ENCODE measurements around the gene AP5S1. TPM values are rescaled to one million over a fixed set of nuclear protein-coding genes. Genes with fewer than 3 reads are reported as not detected.
"Not testable (repeated sequence)": the region's sequence is repeated elsewhere in the genome, so short reads cannot be mapped to it uniquely, and the experiment has no call there.

The AP5S1 gene
- total RNA-seq, 2 experiments from 2014 or later: 16.6 to 18.2 TPM

DNA sequence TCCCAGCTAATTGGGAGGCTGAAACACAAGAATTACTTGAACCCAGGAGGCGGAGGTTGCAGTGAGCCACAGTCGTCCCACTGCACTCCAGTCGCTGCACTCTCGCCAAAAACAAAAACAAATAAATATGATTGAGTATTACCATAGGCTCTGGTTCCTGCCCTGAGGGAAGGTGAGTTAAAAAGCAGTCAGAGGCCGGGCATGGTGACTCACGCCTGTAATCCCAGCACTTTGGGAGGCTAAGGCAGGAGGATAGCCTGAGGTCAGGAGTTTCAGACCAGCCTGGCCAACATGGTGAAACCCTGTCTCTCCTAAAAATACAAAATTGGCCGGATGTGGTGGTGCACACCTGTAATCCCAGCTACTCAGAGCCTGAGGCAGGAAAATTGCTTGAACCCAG lies 19.9 kb downstream of the AP5S1 start:
- DNase-seq; H3K4me3 Mint-ChIP-seq; H3K9me3 Mint-ChIP-seq; H3K27ac Mint-ChIP-seq; H3K27me3 Mint-ChIP-seq; H3K36me3 Mint-ChIP-seq (ENCODE audit: low read depth); POLR2A ChIA-PET: not testable (repeated sequence)
- peaks cover 23% of the 10 kb centered on the region for H3K4me1 Mint-ChIP-seq
- CTCF ChIA-PET: interaction anchor here (0.9 to 1.1 kb wide), 2 partner anchors 14 to 20 kb away, joined by 3 read pairs; partner anchors contain the start of gene AP5S1

DNA sequence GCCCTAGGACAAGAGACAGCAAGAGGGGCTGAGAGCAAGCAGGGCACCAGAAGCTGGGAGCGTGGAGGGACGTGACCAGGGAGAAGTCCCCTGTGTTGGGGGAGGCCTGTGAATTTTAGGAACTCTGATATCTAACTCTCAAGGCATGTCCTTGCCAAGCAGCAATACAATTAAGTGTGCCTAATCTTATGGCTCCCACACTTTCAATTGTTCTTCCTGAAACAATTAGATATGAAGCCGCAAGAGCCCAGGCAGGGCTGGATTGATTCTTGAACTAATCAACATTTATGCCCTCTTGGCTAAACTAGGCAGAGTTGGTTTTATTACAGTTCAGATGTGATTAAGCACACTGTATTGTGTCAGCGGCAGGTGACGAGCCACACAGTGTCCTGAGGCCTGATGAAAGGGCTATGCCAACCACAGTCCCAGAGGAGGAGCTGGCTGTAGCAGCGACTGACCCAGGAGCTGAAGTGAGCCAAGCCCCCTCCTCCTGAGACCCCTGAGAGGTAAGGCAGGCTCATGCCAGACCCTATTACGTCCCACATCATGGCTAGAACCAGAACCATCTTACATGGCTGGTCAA lies 22.1 kb downstream of the AP5S1 start:
- DNase-seq: no peak
- Mint-ChIP-seq H3K27me3 (no peaks in the 10 kb centered on the region), H3K4me1 (peaks cover 33% of the 10 kb centered on the region), H3K36me3 (ENCODE audit: low read depth) (peaks cover 2% of the 10 kb centered on the region), H3K4me3 (no peak overlapping the region), H3K9me3 (no peaks in the 10 kb centered on the region), H3K27ac (no peak overlapping the region)
- CTCF ChIA-PET: interaction anchor here (0.6 to 0.9 kb wide), 2 partner anchors 10 to 22 kb away, joined by 3 to 4 read pairs; partner anchors contain the start of gene AP5S1
- POLR2A ChIA-PET: no interaction called here

DNA sequence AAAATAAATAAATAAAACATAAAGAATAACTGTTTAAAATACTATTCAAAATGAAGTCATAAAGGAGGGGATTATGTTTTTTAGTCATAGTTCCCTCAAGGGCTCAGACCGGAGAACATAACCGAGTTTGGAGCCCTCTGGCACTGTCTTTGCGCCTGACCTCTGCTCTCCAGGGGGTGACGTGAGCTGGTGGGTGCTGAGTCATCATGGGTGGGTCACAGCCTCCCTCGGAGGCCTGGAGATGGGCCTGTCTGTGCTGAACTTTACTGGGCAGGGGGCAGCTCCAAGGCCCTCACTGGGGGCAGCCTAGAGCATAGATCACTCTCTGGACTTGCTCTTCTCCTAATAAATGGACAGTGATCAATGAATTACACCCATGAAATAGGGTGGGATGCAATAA lies 23.1 kb downstream of the AP5S1 start:
- H3K4me1 Mint-ChIP-seq: peaks cover 41% of the 10 kb centered on the region
- no peaks in the 10 kb centered on the region for H3K27me3 Mint-ChIP-seq
- H3K4me3 Mint-ChIP-seq: no peak overlapping the region
- no peak overlapping the region for H3K27ac Mint-ChIP-seq
- POLR2A ChIA-PET: no interaction called here
- H3K36me3 Mint-ChIP-seq (ENCODE audit: low read depth): peaks cover 5% of the 10 kb centered on the region
- CTCF ChIA-PET: interaction anchor here (0.9 to 1.3 kb wide), 5 partner anchors 9 to 76 kb away, joined by 3 to 6 read pairs (median 3); partner anchors contain the start of genes ADISSP, AP5S1 and CENPB
- no peak for DNase-seq
- H3K9me3 Mint-ChIP-seq: no peaks in the 10 kb centered on the region

DNA sequence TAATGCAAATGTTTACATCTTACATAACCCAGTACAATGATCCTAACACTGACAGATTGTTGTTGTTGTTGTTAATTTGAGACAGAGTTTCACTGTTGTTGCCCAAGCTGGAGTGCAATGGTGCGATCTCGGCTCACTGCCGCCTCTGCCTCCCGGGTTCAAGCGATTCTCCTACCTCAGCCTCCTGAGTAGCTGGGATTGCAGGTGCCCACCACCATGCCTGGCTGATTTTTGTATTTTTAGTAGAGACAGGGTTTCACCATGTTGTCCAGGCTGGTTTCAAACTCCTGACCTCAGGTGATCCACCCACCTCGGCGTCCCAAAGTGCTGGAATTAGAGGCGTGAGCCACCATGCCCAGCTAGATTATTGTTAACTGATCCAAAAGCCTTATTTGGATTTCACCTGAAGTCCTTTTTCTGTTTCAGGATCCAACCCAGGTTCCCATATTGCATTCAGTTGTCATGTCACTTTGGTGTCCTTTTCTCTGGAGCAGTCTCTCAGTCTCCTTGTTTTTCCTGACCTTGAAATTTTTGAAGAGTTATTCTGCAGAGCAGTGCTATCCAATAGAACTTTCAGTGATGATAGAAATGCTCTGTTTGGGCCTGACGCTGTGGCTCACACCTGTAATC lies 23.8 kb downstream of the AP5S1 start:
- H3K4me1 Mint-ChIP-seq: peaks cover 41% of the 10 kb centered on the region
- H3K4me3 Mint-ChIP-seq; H3K9me3 Mint-ChIP-seq; H3K36me3 Mint-ChIP-seq (ENCODE audit: low read depth); DNase-seq; H3K27ac Mint-ChIP-seq; POLR2A ChIA-PET; H3K27me3 Mint-ChIP-seq: not testable (repeated sequence)
- CTCF ChIA-PET: interaction anchor here (1.0 to 1.3 kb wide), 7 partner anchors 10 to 75 kb away, joined by 3 to 6 read pairs (median 4); partner anchors contain the start of genes AP5S1 and CENPB

DNA sequence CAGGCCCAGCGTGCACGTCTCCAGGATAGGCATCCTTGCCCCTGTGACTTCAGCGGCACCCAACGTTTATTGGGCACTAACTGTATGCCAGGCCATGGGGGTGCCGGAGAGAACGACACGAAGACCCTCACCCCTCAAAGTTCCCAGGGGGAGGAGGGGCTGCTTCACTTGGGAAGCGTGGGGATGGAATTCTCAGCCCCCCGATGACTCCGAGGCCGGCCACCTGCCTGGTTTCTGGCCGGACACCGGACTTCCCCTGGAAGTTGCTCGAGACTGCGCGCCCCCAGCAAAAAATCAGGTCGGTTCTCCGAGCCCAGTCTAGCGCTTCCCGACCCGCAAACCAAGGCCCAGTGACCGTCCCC lies 26.0 kb downstream of the AP5S1 start:
- no peak for DNase-seq
- Mint-ChIP-seq H3K36me3 (ENCODE audit: low read depth) (peaks cover 7% of the 10 kb centered on the region), H3K4me1 (peaks cover 32% of the 10 kb centered on the region), H3K27ac (peak overlapping the region; percentile 89), H3K4me3 (peak overlapping the region; percentile 88), H3K27me3 (no peaks in the 10 kb centered on the region), H3K9me3 (no peaks in the 10 kb centered on the region)
- ChIA-PET CTCF (interaction anchor here (1.9 kb wide), 1 partner anchor 59 kb away, joined by 8 read pairs; the partner anchor contains the start of gene CENPB), POLR2A (no interaction called here)

DNA sequence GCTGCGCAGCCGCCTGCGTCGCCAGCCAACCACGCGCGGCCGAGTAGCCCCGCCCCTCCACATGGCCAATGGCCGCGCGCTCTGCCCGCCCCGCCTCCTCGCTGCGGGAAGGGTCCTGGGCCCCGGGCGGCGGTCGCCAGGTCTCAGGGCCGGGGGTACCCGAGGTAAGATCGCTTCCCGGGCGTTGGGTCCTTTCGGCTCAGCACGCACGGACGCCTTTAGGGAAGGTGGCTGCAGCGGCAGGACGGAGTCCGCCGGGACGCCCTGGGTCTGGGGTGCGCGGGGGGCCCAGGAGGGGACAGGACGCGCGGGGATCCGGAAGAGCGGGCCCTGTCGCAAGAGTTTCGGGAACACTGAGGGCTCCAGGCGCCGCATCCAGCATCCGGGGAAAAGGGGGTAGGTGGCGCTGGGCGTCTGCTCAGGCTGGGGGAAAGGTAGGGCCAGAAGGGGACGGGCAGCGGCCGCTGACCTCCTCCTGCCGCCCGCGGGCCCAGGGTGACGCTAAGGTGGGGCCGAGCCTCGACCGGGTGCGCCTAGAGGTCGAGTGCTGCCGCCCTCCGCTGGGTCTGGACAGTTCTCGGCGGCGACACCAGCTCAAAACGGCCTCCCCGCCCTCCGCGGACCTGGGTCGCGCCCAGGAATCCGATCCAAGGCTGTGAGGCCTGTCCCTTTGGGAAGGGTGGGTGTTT lies 26.5 kb downstream of the AP5S1 start, which contains the start of gene MAVS:
Gene MAVS (plus strand): TSS at position 95 of the 689 bp plus-strand sequence. CDS start 7,791 bp downstream, outside the sequence.
- no peaks in the 10 kb centered on the region for H3K9me3 Mint-ChIP-seq
- H3K4me1 Mint-ChIP-seq: peaks cover 32% of the 10 kb centered on the region
- H3K27me3 Mint-ChIP-seq: no peaks in the 10 kb centered on the region
- CTCF ChIA-PET: interaction anchor here (1.9 kb wide), 1 partner anchor 60 kb away, joined by 8 read pairs; the partner anchor contains the start of gene CENPB
- H3K4me3 Mint-ChIP-seq: peak within 1 kb of the TSS; percentile 88
- peaks cover 7% of the 10 kb centered on the region for H3K36me3 Mint-ChIP-seq (ENCODE audit: low read depth)
- POLR2A ChIA-PET: no interaction called here
- peak within 1 kb of the TSS; percentile 89 for H3K27ac Mint-ChIP-seq
- peak; percentile 86 for DNase-seq

DNA sequence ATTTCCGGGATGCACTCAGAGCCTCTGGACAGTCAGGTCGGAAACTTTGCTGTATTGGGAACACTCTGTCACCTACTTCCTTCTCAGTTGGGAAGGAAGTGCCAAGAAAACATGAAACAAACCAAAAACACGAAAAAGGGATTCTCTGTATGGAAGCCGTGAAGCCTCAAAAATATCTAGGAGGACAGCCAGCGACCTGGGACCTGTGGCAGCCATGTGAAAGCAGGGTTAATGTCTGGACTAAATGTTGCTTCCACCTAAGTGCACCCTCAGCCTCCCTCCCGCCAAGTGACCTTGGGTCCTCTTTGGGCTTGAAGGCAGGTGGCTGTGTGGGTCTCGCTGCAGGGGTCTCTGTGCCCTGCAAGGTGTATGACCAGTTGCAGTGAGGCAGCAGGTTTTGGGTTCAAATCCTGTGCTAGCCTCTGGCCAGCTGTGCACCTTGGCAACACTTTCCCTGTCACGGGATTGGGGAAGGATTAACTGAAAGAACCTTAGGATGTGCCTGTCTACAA lies 27.1 kb downstream of the AP5S1 start:
- Mint-ChIP-seq H3K27me3 (no peaks in the 10 kb centered on the region), H3K4me3 (peak overlapping the region; percentile 88), H3K9me3 (no peaks in the 10 kb centered on the region), H3K36me3 (ENCODE audit: low read depth) (peaks cover 7% of the 10 kb centered on the region), H3K27ac (peak overlapping the region; percentile 89), H3K4me1 (peaks cover 32% of the 10 kb centered on the region)
- POLR2A ChIA-PET: no interaction called here
- CTCF ChIA-PET: no interaction called here
- peak; percentile 8 for DNase-seq

DNA sequence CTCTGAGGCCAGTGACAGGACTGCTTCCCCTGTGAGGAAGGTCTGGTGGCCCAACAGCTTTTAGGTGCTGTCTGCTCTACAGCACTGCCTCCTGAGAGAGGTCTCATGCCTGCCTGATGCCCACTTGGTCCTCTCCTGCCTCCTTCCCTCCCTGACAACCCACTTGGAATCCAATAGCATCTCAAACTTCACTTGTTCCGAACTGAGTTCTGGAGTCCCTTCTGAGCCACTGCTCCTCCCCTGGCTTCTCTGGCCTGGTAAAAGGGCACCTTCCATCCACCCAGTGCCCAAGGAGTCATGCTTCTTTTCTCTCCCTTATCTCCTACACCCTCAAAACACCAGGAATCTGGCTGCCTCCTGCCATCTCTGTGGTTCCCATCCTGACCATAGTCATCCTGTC lies 28.2 kb downstream of the AP5S1 start:
- Mint-ChIP-seq H3K27ac (peak overlapping the region; percentile 79), H3K9me3 (no peaks in the 10 kb centered on the region), H3K4me3 (peak overlapping the region; percentile 88), H3K4me1 (peaks cover 32% of the 10 kb centered on the region), H3K36me3 (ENCODE audit: low read depth) (peaks cover 7% of the 10 kb centered on the region), H3K27me3 (no peaks in the 10 kb centered on the region)
- POLR2A ChIA-PET: no interaction called here
- CTCF ChIA-PET: no interaction called here
- no peak for DNase-seq

DNA sequence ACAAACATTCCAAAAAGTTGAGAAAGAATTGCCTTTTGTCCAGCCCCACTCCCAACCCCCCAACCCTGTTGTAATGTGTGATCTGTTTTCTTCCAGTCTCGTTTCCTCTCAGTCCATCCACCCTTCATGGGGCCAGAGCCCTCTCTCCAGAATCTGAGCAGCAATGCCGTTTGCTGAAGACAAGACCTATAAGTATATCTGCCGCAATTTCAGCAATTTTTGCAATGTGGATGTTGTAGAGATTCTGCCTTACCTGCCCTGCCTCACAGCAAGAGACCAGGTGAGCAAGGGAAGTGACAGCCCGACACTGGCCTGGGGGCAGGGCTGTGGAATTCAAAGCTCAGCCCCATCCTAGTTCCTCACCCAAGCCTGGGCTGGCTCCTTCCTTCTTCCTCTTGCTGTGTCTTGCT lies 34.1 kb downstream of the AP5S1 start:
- POLR2A ChIA-PET: interaction anchor here (0.5 kb wide), 1 partner anchor 58 kb away, joined by 3 read pairs; the partner anchor contains the start of gene CDC25B

DNA sequence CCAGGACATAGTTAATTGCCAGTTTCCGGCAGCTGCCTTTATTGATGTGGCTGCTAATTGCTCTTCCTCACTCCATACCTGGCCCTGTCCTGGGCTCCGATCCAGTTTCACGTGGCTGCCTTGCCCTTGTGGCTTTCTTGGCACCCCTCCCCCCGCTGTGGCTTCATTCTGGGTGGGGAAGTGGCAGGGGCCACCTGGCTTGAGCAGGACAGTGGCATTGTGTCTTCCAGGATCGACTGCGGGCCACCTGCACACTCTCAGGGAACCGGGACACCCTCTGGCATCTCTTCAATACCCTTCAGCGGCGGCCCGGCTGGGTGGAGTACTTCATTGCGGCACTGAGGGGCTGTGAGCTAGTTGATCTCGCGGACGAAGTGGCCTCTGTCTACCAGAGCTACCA lies 37.1 kb downstream of the AP5S1 start:
- DNase-seq: no peak
- POLR2A ChIA-PET: no interaction called here
- Mint-ChIP-seq H3K4me1 (peaks cover 9% of the 10 kb centered on the region), H3K27ac (no peak overlapping the region), H3K4me3 (no peak overlapping the region), H3K9me3 (no peaks in the 10 kb centered on the region), H3K27me3 (no peaks in the 10 kb centered on the region), H3K36me3 (ENCODE audit: low read depth) (peaks cover 41% of the 10 kb centered on the region)
- CTCF ChIA-PET: interaction anchor here (1.0 to 1.6 kb wide), 4 partner anchors 20 to 181 kb away, joined by 3 to 4 read pairs (median 3); partner anchors contain the start of gene CENPB

More for the DNA sequence above, 34.1 kb downstream of the AP5S1 start:
- H3K4me3 Mint-ChIP-seq: no peak overlapping the region
- peaks cover 12% of the 10 kb centered on the region for H3K4me1 Mint-ChIP-seq
- H3K27ac Mint-ChIP-seq: peak overlapping the region; percentile 25
- CTCF ChIA-PET: interaction anchor here (0.6 to 1.9 kb wide), 26 partner anchors 10 to 390 kb away, joined by 3 to 18 read pairs (median 4); partner anchors contain the start of genes ADISSP, AP5S1 and CENPB
- no peaks in the 10 kb centered on the region for H3K27me3 Mint-ChIP-seq
- H3K9me3 Mint-ChIP-seq: no peaks in the 10 kb centered on the region
- no peak for DNase-seq
- peaks cover 21% of the 10 kb centered on the region for H3K36me3 Mint-ChIP-seq (ENCODE audit: low read depth)

DNA sequence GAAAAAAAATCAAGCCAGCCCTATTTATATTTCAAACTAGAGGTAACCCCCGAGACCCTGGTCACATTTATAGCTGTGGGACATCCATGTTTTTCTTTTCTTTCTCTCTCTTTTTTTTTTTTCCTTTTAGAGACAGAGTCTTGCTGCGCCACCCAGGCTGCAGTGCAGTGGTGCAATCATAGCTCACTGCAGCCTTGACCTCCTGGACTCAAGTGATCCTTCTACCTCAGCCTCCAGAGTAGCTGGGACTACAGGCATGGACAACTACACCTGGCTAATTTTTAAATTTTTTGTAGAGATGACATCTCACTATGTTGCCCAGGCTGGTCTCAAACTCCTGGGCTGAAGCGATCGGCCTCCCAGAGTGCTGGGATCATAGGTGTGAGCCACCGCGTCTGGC lies 38.3 kb downstream of the AP5S1 start:
- Mint-ChIP-seq H3K27me3 (no peaks in the 10 kb centered on the region), H3K4me3 (no peak overlapping the region), H3K4me1 (peaks cover 9% of the 10 kb centered on the region), H3K36me3 (ENCODE audit: low read depth) (peaks cover 54% of the 10 kb centered on the region), H3K27ac (no peak overlapping the region), H3K9me3 (no peaks in the 10 kb centered on the region)
- CTCF ChIA-PET: interaction anchor here (0.8 to 1.6 kb wide), 4 partner anchors 9 to 227 kb away, joined by 3 to 7 read pairs (median 4); partner anchors contain the start of genes AP5S1 and CENPB
- POLR2A ChIA-PET: no interaction called here
- no peak for DNase-seq

DNA sequence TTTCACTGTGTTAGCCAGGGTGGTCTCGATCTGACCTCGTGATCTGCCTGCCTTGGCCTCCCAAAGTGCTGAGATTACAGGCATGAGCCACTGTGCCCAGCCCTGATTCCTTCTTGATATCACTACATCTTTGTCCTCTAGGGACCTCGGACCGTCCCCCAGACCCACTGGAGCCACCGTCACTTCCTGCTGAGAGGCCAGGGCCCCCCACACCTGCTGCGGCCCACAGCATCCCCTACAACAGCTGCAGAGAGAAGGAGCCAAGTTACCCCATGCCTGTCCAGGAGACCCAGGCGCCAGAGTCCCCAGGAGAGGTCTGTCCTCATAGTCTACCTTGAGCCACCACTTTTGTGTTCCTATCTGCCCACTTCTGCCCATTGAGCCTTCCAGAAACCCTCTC lies 40.8 kb downstream of the AP5S1 start:
- H3K36me3 Mint-ChIP-seq (ENCODE audit: low read depth): peaks cover 58% of the 10 kb centered on the region
- no peaks in the 10 kb centered on the region for H3K27me3 Mint-ChIP-seq
- no peaks in the 10 kb centered on the region for H3K9me3 Mint-ChIP-seq
- POLR2A ChIA-PET: no interaction called here
- DNase-seq: no peak
- H3K4me1 Mint-ChIP-seq: peaks cover 3% of the 10 kb centered on the region
- H3K27ac Mint-ChIP-seq: no peak overlapping the region
- CTCF ChIA-PET: no interaction called here
- no peak overlapping the region for H3K4me3 Mint-ChIP-seq
